B cell (primary cell): Measurements from ENCODE around the gene SLC12A7. TPM values are rescaled to one million over a fixed set of nuclear protein-coding genes. Genes with fewer than 3 reads are reported as not detected.

Experiments used
- ATAC-seq: fragments of 200-7000 bp; cut with Tn5 transposase; one replicate; pipeline ENCODE4 v1.10.0; 2021; ENCODE audit warnings: low read depth, mild to moderate bottlenecking, moderate number of reproducible peaks, moderate library complexity
- CTCF ChIA-PET: fragments of 350-600 bp; sonication (Branson Sonifier 250); formaldehyde crosslinking; loops from one replicate; lab custom pipeline; 2021; ENCODE audit warnings: antibody characterized with exemption, inconsistent platforms; lab: Charles Lee
- POLR2A ChIA-PET: fragments of 350-600 bp; sonication (Branson Sonifier 250); formaldehyde crosslinking; loops from one replicate; lab custom pipeline; 2021; ENCODE audit warnings: antibody characterized with exemption; lab: Charles Lee
- DNase-seq: peaks from one replicate; pipeline ENCODE4 v3.0.0; 2013
- H2AFZ ChIP-seq: 2 replicates; pipeline ENCODE4 v1.6.1; 2012; ENCODE audit warnings: mild to moderate bottlenecking, low read depth, low read length; ENCODE audit not compliant: insufficient read depth, poor library complexity, severe bottlenecking
- H3K27ac ChIP-seq, 2 donors: 1 replicate in 1 of 2; 2 replicates in 1 of 2; pipeline ENCODE4 v1.5.1; 2012 to 2013; ENCODE audit warnings: low read length in 2 of 2, mild to moderate bottlenecking in 2 of 2, moderate library complexity in 1 of 2
- H3K27me3 ChIP-seq, 4 experiments: fragments of 200-600 bp in 1 of 4; sonication (generic) in 1 of 4; replicated peaks in 1 of 4; 1 replicate in 2 of 4; 2 replicates in 2 of 4; pipeline versions ENCODE4 v1.6.1 to v1.7.0; 2013 to 2016; ENCODE audit warnings: low read length in 3 of 4, mild to moderate bottlenecking in 2 of 4, mixed read lengths in 1 of 4, moderate library complexity in 1 of 4; ENCODE audit not compliant: insufficient read depth in 4 of 4, control insufficient read depth in 3 of 4; ENCODE audit errors: control extremely low read depth in 1 of 4
- H3K36me3 ChIP-seq, 2 experiments: replicated peaks in 1 of 2; 1 replicate in 1 of 2; 2 replicates in 1 of 2; pipeline versions ENCODE4 v1.6.1 to v1.7.1; 2013; ENCODE audit warnings: low read length in 1 of 2; ENCODE audit not compliant: insufficient read depth in 2 of 2, control insufficient read depth in 1 of 2; ENCODE audit errors: control extremely low read depth in 1 of 2, extremely low read depth in 1 of 2
- H3K4me1 ChIP-seq, 2 donors: fragments of 200-600 bp in 1 of 2; sonication (generic) in 1 of 2; 1 replicate in 1 of 2; 2 replicates in 1 of 2; pipeline versions ENCODE4 v1.5.1 to v1.6.1; 2013 to 2017; ENCODE audit warnings: low read length in 2 of 2; ENCODE audit not compliant: control insufficient read depth in 2 of 2, insufficient read depth in 2 of 2
- H3K4me2 ChIP-seq: replicated peaks from 2 replicates; pipeline ENCODE3; 2012; ENCODE audit warnings: mild to moderate bottlenecking, low read depth, low read length; ENCODE audit not compliant: poor library complexity, severe bottlenecking
- H3K4me3 ChIP-seq, 5 experiments: fragments of 200-600 bp in 1 of 5; sonication (generic) in 1 of 5; 1 replicate in 3 of 5; 2 replicates in 2 of 5; pipeline versions ENCODE4 v1.5.1 to v1.7.0; 2011 to 2016; ENCODE audit warnings: low read length in 4 of 5, mild to moderate bottlenecking in 4 of 5, low read depth in 2 of 5, control low read depth in 1 of 5, moderate library complexity in 1 of 5; ENCODE audit not compliant: insufficient read depth in 1 of 5; ENCODE audit errors: control extremely low read depth in 1 of 5, extremely low read depth in 1 of 5
- H3K79me2 ChIP-seq: fragments of 200-600 bp; sonication (generic); one replicate; pipeline ENCODE4 v1.6.0; 2016; ENCODE audit warnings: low read length; ENCODE audit not compliant: control insufficient read depth, insufficient read depth
- H3K9ac ChIP-seq: fragments of 200-600 bp; sonication (generic); 2 replicates; pipeline ENCODE4 v1.6.1; 2017; ENCODE audit warnings: mild to moderate bottlenecking, low read length, moderate library complexity
- H3K9me3 ChIP-seq, 3 donors: one replicate each; pipeline versions ENCODE4 v1.6.1 to v1.7.1; 2013; ENCODE audit warnings: low read length in 2 of 3; ENCODE audit not compliant: control insufficient read depth in 2 of 3, insufficient read depth in 1 of 3; ENCODE audit errors: control extremely low read depth in 1 of 3
- H4K20me1 ChIP-seq: 2 replicates; pipeline ENCODE4 v1.6.0; 2012; ENCODE audit warnings: mild to moderate bottlenecking, low read length; ENCODE audit not compliant: insufficient read depth, control insufficient read depth, poor library complexity, severe bottlenecking
- H3K27ac Mint-ChIP-seq: one replicate; pipeline ENCODE4 v1.8.0; 2021; ENCODE audit warnings: mixed read lengths
- H3K27me3 Mint-ChIP-seq: one replicate; pipeline ENCODE4 v1.8.0; 2021; ENCODE audit warnings: mixed read lengths
- H3K4me1 Mint-ChIP-seq: one replicate; pipeline ENCODE4 v1.8.0; 2021; ENCODE audit warnings: mixed read lengths
- H3K4me3 Mint-ChIP-seq: one replicate; pipeline ENCODE4 v1.8.0; 2021; ENCODE audit warnings: mixed read lengths
- H3K9me3 Mint-ChIP-seq: one replicate; pipeline ENCODE4 v1.8.0; 2022; ENCODE audit warnings: mixed read lengths; ENCODE audit not compliant: insufficient read depth
- CTCF ChIP-seq: fragments of 200-600 bp; IDR thresholded peaks from one replicate; pipeline ENCODE4 v1.8.0; 2022; ENCODE audit warnings: antibody characterized with exemption, mild to moderate bottlenecking
- EZH2 ChIP-seq: IDR thresholded peaks from 2 replicates; pipeline ENCODE4 v1.6.1; 2012; ENCODE audit warnings: borderline replicate concordance, low read depth, mild to moderate bottlenecking, moderate library complexity, low read length; ENCODE audit not compliant: insufficient read depth, poor library complexity, severe bottlenecking
- WGBS: methylation state at CpG from one replicate; pipeline ENCODE4 v1.1.5; 2013; ENCODE audit warnings: missing lambda C conversion rate; ENCODE audit not compliant: insufficient coverage; 5-methylcytosine and 5-hydroxymethylcytosine counted together
- intact Hi-C: fragments of 100-400 bp; cut with micrococcal nuclease; formaldehyde crosslinking; loops from one replicate; pipeline ENCODE4 v1.10.0; 2022
- polyA plus RNA-seq: library from polyadenylated mRNA; depleted of rRNA; stranded (reverse); fragments of >200 nt; gene quantifications from 2 replicates; pipeline ENCODE4 v1.2.3, GENCODE V29; 2012
- total RNA-seq, 2 donors: library from RNA; stranded (reverse); fragments of 120-200 nt in 1 of 2; gene quantifications; 1 replicate in 1 of 2; 2 replicates in 1 of 2; pipeline versions ENCODE4 v1.2.3 to v1.2.4, GENCODE V29; 2013 to 2022

The SLC12A7 gene
- total and polyA plus RNA-seq, 2 donors (not counting 1 experiment from before 2014, with no cell fraction given), result 25.5 to 34.4 TPM

DNA sequence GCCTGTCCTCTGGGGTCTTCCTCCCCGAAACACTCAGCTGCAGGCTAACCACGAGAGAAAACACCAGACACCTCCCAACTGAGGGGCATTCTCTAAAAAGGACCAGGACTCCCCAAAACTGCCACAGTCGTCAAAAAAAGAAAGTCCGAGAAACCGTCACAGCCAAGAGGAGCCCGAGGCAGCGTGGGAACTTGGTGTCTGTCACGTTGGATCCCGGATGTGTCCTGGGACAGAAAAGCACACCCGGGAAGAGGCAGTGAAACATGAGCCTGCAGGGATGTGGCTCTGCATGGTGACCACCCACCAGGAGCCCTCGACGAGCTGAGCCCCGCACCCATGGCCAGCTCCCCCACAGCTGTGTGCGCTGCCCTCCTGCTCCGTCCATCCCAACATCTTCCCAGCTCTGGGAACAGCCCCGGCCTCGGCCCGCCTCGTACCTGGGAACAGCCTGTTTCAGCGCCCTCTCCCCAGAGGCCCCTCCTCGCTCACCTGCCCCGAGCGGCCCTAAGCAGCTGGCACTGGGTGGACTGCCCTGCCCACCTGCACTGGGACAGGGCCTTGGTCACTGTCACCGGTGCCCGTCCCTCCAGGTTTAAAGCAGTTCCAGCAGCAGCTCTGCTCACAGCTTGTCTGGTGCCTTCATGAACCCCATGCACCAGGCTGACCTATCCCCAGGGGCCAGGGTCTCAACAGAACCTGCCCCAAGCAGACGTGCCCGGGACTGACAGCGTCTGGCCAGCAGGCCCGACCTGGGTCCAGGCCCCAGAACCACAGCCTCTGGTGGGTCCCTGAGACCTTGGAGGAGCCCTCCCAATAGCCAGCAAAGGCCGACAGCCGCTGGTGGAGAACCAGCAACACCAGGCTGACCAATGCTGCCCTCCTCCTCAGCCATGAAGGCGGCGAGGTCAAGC is 10.9 kb downstream of the SLC12A7 start:
- Histone ChIP-seq H3K9me3 (no peaks in the 10 kb centered on the region), H3K79me2 (peaks cover 61% of the 10 kb centered on the region), H3K4me1 (peaks cover 23 to 40% of the 10 kb centered on the region in 2 donors), H3K27me3 (peaks cover 0 to 5% (median 0%) of the 10 kb centered on the region in 4 experiments), H3K36me3 (no peaks in the 10 kb centered on the region), H3K9ac (no peak overlapping the region), H4K20me1 (peaks cover 55% of the 10 kb centered on the region), H3K27ac (no peak overlapping the region), H3K4me3 (no peak overlapping the region), H3K4me2 (no peak overlapping the region), H2AFZ (no peak overlapping the region)
- Mint-ChIP-seq H3K27me3 (peaks cover 4% of the 10 kb centered on the region), H3K27ac (no peak overlapping the region), H3K4me3 (no peak overlapping the region), H3K9me3 (no peaks in the 10 kb centered on the region), H3K4me1 (peaks cover 35% of the 10 kb centered on the region)
- no peak for TF ChIP-seq CTCF
- no peak for TF ChIP-seq EZH2
- ATAC-seq, result no peak
- 92% methylated on average over 33 of the region's 33 CpGs for WGBS
- intact Hi-C loops, result no loop called here
- DNase-seq, result no peak
- ChIA-PET CTCF (interaction anchor here (1.2 kb wide), 1 partner anchor 67 kb away, joined by 3 read pairs; no protein-coding TSS in a partner anchor), POLR2A (no interaction called here)
